Measurements from ENCODE around the gene BICRA. TPM values are rescaled to one million over a fixed set of nuclear protein-coding genes. Genes with fewer than 3 reads are reported as not detected.
A peak's percentile ranks its signal among the peaks of the same experiment; 100 is the strongest.
"Not testable (repeated sequence)": the region's sequence is repeated elsewhere in the genome, so short reads cannot be mapped to it uniquely, and the experiment has no call there.

Gene BICRA
- total RNA-seq, 1 experiment from 2014 or later: 8.5 TPM

DNA sequence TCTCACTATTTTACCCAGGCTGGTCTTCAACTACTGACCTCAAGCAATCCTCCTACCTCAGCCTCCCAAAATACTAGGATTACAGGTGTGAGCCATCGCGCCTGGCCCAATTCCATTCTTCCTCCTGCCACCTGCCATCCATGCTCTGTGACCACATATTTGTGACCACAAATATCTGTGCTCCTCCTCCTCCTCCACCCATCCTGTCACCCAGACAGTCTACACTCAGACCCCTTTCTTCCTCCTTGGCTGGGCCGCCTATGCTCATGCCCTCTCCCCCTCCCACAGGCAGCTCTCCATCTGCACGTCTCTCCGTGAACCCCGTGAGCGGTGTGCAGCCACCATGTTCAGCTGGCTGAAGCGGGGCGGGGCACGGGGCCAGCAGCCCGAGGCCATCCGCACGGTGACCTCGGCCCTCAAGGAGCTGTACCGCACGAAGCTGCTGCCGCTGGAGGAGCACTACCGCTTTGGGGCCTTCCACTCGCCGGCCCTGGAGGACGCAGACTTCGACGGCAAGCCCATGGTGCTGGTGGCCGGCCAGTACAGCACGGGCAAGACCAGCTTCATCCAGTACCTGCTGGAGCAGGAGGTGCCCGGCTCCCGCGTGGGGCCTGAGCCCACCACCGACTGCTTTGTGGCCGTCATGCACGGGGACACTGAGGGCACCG, 107.5 kb downstream of the BICRA start:
- no peak for DNase-seq (ENCODE audit: low read depth)

DNA sequence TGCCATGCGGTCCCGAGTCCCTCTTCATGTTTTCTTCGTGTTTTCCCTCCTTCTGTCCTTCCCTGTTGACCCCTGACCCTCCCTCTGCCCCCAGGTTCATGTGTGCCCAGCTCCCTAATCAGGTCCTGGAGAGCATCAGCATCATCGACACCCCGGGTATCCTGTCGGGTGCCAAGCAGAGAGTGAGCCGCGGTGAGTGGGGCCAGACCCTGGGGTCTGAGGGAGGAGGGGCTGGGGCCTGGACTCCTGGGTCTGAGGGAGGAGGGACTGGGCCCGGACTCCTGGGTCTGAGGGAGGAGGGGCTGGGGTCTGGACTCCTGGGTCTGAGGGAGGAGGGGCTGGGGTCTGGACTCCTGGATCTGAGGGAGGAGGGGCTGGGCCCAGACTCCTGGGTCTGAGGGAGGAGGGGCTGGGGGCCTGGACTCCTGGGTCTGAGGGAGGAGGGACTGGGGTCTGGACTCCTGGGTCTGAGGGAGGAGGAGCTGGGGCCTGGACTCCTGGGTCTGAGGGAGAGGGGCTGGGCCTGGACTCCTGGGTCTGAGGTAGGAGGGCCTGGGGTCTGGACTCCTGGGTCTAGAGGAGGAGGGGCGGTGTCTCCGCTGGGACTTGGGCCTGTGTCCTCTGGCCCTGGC, 109.6 kb downstream of the BICRA start:
- DNase-seq (ENCODE audit: low read depth): not testable (repeated sequence)

DNA sequence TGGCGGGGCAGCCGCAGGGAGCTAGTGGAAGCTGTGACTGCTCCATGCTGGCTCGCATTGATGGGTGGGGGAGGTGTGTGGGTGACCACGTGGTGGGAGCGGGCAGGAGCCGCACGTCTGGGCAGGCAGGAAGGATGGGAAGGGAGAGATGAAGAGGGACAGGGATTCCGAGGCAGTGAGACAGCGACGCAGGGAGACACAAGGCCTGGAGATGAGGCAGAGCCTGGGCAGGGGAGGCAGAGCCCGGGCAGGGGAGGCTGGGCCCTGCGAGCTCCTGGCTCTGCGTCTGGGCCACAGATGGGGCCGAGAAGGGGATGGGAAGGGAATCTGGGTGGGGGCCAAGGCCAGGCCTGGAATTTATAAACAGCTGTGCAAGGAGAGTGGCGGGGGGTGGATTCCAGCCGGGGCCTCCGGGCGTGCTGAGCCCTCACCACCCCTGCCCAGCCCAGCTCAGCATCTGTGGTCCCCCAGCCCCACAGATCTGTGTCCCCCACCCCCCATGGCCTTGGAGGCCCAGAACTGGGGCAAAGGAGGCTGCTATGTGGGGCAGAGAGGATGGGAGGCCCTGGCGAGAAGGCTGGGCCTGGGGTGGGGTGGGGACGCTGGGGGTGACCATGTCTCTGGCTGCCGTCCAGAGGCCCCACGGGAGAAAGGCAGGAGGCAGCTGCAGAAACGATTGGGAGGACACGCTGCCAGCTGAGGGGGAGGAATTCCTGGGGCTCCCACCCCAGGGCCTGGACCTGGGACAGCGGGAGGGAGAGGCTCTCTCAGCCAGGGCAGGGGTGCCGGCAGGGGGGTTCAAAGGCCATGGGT, 110.3 kb downstream of the BICRA start:
- peak; percentile 92 for DNase-seq (ENCODE audit: low read depth)

DNA sequence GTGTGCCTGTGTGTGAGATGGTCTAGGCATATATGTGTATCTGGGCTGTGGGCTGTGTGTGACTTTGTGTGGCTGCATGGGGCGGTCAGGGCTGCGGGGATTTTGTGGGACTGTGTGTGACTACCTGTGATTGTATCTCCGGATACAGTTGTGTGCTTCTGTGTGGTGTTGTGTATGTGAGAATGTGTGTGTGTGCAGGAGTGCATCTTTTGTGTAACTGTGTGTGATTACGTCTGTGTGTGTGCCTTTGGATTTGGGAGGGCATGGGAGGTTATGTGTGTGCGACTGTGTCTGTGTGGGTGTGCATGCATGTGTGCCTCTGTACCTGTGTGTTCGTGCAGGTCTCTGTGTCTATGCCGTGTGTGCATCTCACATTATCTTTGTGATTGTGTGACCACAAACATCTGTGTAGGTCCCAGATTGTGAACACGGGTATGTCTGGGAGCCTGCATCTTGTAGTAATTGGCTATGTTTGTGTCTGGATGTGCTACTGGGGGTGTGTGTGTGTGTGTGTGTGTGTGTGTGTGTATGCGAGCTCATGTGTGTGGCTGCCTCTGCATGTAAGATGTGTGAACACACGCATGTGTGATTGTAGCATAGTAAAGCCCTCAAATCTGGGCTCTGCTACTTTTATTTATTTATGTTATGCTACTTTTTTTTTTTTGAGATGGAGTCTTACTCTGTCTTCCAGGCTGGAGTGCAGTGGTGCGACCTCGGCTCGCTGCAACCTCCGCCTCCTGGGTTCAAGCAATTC, 111.9 kb downstream of the BICRA start:
- DNase-seq (ENCODE audit: low read depth): no peak

DNA sequence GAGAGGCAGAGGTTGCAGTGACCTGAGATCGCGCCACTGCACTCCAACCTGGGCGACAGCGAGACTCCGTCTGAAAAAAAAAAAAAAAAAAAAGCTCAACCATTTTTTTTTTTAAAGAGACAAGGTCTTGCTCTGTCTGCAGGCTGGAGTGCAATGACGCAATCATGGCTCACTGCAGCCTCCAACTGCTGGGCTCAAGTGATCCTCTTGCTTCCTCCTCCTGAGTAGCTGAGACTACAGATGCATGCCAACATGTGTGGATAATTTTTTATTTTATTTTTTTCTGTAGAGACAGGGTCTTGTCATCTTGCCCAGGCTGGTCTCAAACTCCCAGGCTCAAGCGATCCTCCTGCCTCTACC, 114.6 kb downstream of the BICRA start:
- DNase-seq (ENCODE audit: low read depth): peak; percentile 89

DNA sequence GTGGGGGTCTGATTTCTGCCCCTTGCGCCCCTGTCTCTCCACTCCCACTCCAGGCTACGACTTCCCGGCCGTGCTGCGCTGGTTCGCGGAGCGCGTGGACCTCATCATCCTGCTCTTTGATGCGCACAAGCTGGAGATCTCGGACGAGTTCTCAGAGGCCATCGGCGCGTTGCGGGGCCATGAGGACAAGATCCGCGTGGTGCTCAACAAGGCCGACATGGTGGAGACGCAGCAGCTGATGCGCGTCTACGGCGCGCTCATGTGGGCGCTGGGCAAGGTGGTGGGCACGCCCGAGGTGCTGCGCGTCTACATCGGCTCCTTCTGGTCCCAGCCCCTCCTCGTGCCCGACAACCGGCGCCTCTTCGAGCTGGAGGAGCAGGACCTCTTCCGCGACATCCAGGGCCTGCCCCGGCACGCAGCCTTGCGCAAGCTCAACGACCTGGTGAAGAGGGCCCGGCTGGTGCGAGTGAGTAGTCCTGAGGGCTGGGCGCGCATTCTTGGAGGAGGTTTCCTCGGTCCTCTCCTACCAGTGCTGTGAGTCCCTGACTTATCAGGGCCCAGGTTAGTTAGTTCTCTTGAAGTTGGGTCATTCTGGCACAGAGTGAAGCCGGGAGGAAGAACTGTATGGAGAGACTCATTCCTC, 116.9 kb downstream of the BICRA start:
- no peak for DNase-seq (ENCODE audit: low read depth)

DNA sequence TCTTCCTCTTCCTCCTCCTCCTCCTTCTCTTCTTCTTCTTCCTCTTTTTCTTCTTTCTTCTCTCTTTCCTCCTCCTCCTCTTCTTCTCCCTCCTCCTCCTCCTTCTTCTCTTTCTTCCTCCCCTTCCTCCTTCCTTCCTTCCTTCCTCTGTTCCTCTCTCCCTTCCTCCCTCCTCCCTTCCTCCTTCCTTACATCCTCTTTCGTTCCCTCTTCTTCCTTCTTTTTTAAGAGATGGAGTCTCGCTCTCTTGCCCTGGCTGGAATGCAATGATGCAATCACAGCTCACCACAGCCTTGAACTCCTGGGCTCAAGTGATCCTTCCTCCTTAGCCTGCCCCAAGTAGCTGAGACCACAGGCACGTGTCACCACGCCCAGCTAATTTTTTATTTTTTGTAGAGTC, 117.5 kb downstream of the BICRA start:
- DNase-seq (ENCODE audit: low read depth): peak; percentile 34

DNA sequence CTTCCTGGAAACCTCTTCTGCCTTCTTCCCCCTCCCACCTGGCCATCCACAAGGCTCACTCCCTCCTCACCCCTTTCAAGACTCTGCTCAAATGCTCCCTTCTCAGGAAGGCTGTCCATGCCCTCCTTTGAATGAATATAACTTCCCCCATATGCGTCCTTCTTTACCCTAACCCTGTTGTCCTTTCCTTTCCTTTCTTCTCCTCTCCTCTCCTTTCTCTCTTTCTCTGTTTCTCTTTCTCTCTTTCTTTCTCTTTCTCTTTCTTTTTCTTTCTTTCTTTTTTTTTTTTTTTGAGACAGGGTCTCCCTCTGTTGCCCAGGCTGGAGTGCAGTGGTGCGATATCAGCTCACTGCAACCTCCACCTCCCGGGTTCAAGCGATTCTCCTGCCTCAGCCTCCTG, 119.4 kb downstream of the BICRA start:
- not testable (repeated sequence) for DNase-seq (ENCODE audit: low read depth)

DNA sequence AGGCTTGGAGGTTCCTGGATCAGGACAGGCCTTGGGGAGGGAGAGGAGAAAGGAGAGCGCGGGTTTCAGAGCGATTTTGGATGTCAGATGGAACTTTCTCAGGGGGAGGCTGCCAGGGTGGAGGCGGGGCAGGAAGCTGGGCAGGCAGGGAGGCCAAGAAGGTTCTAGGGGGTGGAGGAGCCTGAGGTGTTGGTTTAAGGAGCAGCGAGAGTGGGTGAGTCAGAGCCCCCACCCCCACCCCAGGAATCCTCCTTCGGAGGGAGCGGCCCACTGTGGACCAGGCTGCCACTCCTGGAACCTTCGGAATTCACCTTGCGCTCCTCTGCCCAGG, 120.5 kb downstream of the BICRA start:
- DNase-seq (ENCODE audit: low read depth): peak; percentile 94

DNA sequence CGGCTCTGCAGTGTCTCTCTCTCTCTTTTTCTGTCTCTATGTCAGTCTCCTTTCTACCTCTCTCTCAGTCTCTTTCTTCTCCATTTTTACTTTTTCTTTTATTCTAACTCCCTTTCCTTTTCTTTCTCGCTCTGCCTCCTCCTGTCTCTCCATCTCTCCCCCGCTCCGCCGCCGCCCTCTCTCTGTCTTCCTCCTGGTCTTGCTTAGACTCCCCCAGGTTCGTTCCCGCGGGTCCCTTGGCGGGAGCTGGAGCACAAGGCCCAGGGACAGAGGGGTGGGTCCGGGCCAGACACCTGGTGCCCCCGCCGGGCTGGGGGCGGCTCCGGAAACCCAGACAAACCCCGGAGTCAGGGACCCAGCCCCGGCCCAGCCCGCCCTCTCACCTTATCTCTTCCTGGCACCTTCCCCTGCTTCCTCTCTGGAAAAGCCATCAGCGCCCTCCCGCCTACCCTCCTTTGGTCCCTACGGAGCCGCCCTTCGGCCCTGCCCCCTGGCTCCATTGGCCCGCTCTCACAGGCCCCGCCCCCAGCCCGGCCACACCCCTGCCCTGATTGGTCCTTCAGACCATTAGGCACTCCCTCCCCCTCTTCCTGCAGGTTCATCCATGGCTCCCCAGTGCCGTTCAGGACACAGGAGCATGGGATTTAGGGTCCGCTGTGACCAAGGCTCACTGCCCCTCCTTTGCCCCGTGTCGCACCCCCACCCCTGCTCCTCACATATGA, 121.0 kb downstream of the BICRA start:
- no peak for DNase-seq (ENCODE audit: low read depth)

DNA sequence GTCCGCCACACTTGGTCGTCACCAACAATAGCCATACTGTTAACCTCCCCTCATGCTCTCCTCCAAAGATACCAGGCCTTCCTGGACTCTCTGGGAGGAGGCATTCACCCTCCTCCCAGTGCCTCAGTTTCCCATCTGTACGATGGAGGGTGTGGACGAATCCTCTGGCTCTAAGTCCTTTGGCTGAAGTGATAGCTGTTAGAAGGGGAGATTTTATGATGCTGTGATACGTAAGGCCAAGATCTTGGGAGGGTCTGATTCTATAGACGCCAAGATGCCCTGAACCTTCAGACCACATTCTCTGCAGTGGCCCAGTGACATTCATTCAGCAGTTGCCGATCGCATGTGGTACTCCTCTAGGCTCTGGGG, 121.6 kb downstream of the BICRA start:
- no peak for DNase-seq (ENCODE audit: low read depth)

DNA sequence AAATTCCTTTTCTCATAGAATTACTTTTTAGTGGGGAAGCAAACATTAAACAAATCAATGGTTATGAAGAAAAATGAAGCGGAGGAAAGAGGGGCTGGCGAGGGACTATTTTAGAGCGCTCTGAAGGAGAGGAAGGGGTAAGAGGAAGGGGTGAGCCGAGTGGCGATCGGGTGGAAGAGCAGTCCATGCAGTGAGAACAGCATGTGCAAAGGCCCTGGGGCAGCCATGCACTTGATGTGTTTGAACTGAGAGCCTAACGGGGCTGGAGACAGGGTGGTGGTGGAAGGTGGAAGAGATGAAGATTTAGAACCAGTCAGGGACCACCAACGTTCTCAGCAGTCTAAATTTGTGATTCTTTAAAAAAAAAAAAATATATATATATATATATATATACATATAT, 122.0 kb downstream of the BICRA start:
- no peak for DNase-seq (ENCODE audit: low read depth)

DNA sequence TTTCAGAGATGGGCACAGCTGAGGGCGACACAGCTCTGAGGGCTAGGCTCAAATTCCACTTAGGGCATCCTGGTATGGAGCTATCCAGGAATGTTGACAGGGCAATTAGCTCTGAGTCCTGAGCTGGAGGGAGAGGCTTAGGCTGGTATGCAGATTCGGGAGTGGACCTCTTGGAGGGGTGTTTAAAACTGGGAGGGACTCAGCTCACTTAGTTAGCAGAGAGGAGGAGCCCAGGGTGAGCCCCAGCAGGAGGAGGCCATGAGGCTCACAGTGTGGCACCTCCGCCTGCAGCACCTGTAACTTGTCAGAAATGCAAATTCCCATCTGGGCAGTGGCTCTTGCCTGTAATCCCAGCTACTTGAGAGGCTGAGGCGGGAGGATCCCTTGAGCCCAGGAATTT, 126.2 kb downstream of the BICRA start:
- no peak for DNase-seq (ENCODE audit: low read depth)

DNA sequence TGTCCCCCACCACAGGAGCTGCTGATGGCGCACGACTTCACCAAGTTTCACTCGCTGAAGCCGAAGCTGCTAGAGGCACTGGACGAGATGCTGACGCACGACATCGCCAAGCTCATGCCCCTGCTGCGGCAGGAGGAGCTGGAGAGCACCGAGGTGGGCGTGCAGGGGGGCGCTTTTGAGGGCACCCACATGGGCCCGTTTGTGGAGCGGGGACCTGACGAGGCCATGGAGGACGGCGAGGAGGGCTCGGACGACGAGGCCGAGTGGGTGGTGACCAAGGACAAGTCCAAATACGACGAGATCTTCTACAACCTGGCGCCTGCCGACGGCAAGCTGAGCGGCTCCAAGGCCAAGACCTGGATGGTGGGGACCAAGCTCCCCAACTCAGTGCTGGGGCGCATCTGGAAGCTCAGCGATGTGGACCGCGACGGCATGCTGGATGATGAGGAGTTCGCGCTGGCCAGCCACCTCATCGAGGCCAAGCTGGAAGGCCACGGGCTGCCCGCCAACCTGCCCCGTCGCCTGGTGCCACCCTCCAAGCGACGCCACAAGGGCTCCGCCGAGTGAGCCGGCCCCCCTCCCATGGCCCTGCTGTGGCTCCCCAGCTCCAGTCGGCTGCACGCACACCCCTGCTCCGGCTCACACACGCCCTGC, 132.1 kb downstream of the BICRA start:
- DNase-seq (ENCODE audit: low read depth): no peak

DNA sequence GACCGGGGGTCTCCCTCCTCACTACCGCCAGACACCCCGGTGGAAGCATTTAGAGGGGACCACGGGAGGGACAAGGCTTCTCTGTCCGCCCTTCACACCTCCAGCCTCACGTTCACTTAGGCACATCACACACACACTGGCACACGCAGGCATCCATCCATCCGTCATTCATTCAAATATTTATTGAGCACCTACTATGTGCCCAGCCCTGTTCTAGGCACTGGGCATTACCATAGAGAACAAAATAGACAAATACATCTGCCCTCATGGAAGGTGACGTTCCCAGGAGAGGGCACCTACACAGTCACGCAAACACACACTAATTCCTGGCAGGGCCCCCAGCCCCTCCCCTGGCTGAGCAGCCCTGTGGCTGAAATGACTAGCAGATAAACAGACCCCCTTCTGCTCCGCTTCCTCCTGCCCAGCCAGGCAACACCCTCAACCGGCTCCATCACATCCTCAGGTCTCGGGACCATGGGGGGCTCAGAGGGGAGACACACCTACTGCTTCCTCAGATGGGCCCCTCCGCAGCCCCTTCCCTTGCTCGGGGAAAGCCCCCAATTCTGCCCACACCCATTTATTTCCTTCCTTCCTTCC, 132.7 kb downstream of the BICRA start:
- no peak for DNase-seq (ENCODE audit: low read depth)

DNA sequence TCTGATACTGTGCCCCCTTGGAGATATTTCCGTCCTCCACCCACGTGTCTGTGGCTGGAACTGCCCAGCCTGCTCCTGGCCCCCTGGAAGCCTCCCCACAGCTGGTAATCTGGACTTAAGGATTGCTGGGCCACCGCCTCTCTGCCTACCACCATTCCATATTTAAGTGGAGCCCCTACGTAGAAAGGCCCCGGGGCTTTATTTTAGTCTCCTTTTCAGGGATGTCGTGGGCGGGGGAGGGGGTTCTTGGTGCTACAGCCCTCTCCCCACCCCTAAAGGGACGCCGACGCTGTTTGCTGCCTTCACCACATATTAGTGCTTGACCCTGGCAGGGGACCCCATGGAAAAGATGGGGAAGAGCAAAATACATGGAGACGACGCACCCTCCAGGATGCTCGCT, 133.7 kb downstream of the BICRA start:
- no peak for DNase-seq (ENCODE audit: low read depth)

DNA sequence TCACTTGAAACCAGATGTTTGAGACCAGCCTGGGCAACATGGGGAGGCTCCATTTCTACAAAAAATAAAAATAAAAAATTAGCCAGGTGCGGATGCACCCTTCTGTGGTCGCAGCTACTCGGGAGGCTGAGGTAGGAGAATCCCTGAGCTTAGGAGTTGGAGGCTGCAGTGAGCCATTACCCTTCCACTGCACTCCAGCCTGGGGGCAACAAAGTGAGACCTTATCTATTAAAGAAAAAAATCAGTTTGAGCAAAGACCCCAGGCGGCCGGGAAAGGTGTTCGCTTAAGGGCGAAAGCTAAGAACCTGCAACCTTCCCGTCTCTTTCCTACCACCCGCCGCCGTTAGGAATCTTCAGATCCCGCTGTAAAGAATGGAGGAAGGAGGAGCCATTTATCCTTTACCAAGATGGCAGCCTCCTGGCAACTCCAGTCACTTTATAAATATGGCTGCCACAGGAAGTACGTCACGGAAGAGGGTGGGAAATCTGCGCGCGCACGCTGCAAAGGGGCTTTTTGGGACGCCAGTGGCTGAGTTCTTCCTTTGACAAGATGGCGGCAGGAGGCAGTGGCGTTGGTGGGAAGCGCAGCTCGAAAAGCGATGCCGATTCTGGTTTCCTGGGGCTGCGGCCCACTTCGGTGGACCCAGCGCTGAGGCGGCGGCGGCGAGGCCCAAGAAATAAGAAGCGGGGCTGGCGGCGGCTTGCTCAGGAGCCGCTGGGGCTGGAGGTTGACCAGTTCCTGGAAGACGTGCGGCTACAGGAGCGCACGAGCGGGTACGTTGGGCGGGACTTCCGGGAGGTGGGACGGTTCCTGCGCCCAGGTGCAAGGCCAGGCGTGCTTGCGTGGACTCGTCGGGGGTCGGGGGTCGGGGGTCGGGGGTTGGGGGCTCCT, 136.3 kb downstream of the BICRA start, which contains the start of gene NOP53:
NOP53 (plus strand) TSS at position 537 of the 892 bp plus-strand sequence; CDS start at position 551, 14 bp downstream.
- DNase-seq (ENCODE audit: low read depth): peak; percentile 97

DNA sequence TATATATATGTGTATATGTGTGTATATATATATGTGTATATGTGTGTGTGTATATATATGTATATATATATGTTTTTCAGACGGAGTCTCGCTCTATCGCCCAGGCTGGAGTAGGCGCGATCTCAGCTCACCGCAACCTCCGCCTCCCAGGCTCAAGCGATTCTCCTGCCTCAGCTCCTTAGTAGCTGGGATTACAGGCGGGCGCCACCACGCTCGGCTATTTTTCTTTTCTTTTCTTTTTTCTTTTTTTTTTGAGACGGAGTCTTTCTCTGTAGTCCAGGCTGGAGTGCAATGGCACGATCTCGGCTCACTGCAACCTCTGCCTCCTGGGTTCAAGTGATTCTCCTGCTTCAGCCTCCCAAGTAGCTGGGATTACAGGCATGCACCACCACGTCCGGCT, 137.2 kb downstream of the BICRA start:
- not testable (repeated sequence) for DNase-seq (ENCODE audit: low read depth)

DNA sequence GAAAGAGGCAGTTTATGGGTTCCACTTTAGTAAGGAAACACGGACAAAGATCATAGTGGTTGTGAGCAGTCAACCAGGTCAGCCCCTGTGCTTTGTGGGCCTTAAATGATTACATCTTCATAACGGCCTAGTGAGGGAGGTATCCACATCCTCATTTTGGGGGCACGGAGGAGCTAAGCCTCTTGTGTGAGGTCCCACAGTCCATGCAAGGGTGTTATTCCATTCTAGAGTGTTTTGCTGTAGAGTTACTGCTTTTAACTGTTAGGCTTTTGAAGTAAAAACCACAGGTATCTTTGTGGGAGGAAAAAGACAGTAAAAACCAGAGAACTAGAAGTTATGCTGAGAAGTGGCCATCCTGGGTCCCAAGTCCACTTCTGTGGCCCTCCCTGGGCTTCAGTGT, 140.4 kb downstream of the BICRA start:
- no peak for DNase-seq (ENCODE audit: low read depth)

All from Daoy (cell line).